HUES48 (cell line): ENCODE results near the gene DIRAS1.

Experiments
- H3K27ac ChIP-seq: one replicate; pipeline ENCODE4 v1.7.0; 2013; ENCODE audit warnings: low read depth, low read length, inconsistent platforms
- H3K27me3 ChIP-seq: 2 replicates; pipeline ENCODE4 v1.6.1; 2013; ENCODE audit warnings: mild to moderate bottlenecking, low read length; ENCODE audit not compliant: control insufficient read depth, insufficient read depth
- H3K36me3 ChIP-seq: 2 replicates; pipeline ENCODE4 v1.6.1; 2013; ENCODE audit warnings: low read length; ENCODE audit not compliant: control insufficient read depth, insufficient read depth
- H3K4me1 ChIP-seq: 2 replicates; pipeline ENCODE4 v1.6.1; 2013; ENCODE audit warnings: mild to moderate bottlenecking, low read length; ENCODE audit not compliant: control insufficient read depth, insufficient read depth
- H3K4me3 ChIP-seq: 2 replicates; pipeline ENCODE4 v1.5.1; 2013; ENCODE audit warnings: mild to moderate bottlenecking, low read depth, low read length
- H3K9ac ChIP-seq: 2 replicates; pipeline ENCODE4 v1.6.1; 2013; ENCODE audit warnings: mild to moderate bottlenecking, low read depth, low read length, moderate library complexity
- H3K9me3 ChIP-seq: 2 replicates; pipeline ENCODE4 v1.6.1; 2013; ENCODE audit warnings: low read length; ENCODE audit not compliant: control insufficient read depth, insufficient read depth

Gene DIRAS1

GRCh38 chr19:2762783-2763496 is 41.8 kb upstream of the DIRAS1 start:
- peaks cover 90% of the 10 kb centered on the region for H3K36me3 ChIP-seq
- H3K4me3 ChIP-seq = no peak overlapping the region
- no peak overlapping the region for H3K9ac ChIP-seq
- no peaks in the 10 kb centered on the region for H3K27me3 ChIP-seq
- no peaks in the 10 kb centered on the region for H3K9me3 ChIP-seq
- no peak overlapping the region for H3K27ac ChIP-seq
- no peaks in the 10 kb centered on the region for H3K4me1 ChIP-seq

- Histone ChIP-seq H3K27me3 (no peaks in the 10 kb centered on the region), H3K4me3 (no peak overlapping the region), H3K9me3 (no peaks in the 10 kb centered on the region), H3K4me1 (no peaks in the 10 kb centered on the region), H3K36me3 (peaks cover 91% of the 10 kb centered on the region), H3K9ac (no peak overlapping the region), H3K27ac (no peak overlapping the region)
Observed at GRCh38 chr19:2761876-2762782, 41.0 kb upstream of the DIRAS1 start.

GRCh38 chr19:2761309-2761677 is 40.1 kb upstream of the DIRAS1 start:
- Histone ChIP-seq H3K27ac (no peak overlapping the region), H3K4me3 (no peak overlapping the region), H3K36me3 (peaks cover 91% of the 10 kb centered on the region), H3K27me3 (no peaks in the 10 kb centered on the region), H3K9me3 (no peaks in the 10 kb centered on the region), H3K9ac (no peak overlapping the region), H3K4me1 (no peaks in the 10 kb centered on the region)

GRCh38 chr19:2759965-2760364 is 38.8 kb upstream of the DIRAS1 start:
- Histone ChIP-seq H3K27ac (no peak overlapping the region), H3K4me3 (no peak overlapping the region), H3K36me3 (peaks cover 90% of the 10 kb centered on the region), H3K9me3 (no peaks in the 10 kb centered on the region), H3K4me1 (no peaks in the 10 kb centered on the region), H3K9ac (no peak overlapping the region), H3K27me3 (no peaks in the 10 kb centered on the region)

GRCh38 chr19:2759362-2759761 is 38.2 kb upstream of the DIRAS1 start:
- no peak overlapping the region for H3K27ac ChIP-seq
- H3K36me3 ChIP-seq = peaks cover 90% of the 10 kb centered on the region
- no peak overlapping the region for H3K9ac ChIP-seq
- no peaks in the 10 kb centered on the region for H3K27me3 ChIP-seq
- H3K4me1 ChIP-seq = no peaks in the 10 kb centered on the region
- H3K9me3 ChIP-seq = no peaks in the 10 kb centered on the region
- H3K4me3 ChIP-seq = no peak overlapping the region

- H3K4me3 ChIP-seq = no peak overlapping the region
- no peaks in the 10 kb centered on the region for H3K4me1 ChIP-seq
- H3K27me3 ChIP-seq = no peaks in the 10 kb centered on the region
- no peaks in the 10 kb centered on the region for H3K9me3 ChIP-seq
- H3K27ac ChIP-seq = no peak overlapping the region
- H3K36me3 ChIP-seq = peaks cover 90% of the 10 kb centered on the region
- no peak overlapping the region for H3K9ac ChIP-seq
Observed at GRCh38 chr19:2758601-2759313, 37.6 kb upstream of the DIRAS1 start.

GRCh38 chr19:2756921-2757881 is 36.0 kb upstream of the DIRAS1 start:
- peaks cover 84% of the 10 kb centered on the region for H3K36me3 ChIP-seq
- H3K9ac ChIP-seq = no peak overlapping the region
- no peaks in the 10 kb centered on the region for H3K4me1 ChIP-seq

GRCh38 chr19:2756477-2756876 is 35.3 kb upstream of the DIRAS1 start:
- Histone ChIP-seq H3K27ac (no peak overlapping the region), H3K36me3 (peaks cover 80% of the 10 kb centered on the region), H3K4me1 (no peaks in the 10 kb centered on the region), H3K4me3 (no peak overlapping the region), H3K9ac (no peak overlapping the region), H3K27me3 (no peaks in the 10 kb centered on the region), H3K9me3 (no peaks in the 10 kb centered on the region)

More at GRCh38 chr19:2756921-2757881, 36.0 kb upstream of the DIRAS1 start:
- no peaks in the 10 kb centered on the region for H3K9me3 ChIP-seq
- no peak overlapping the region for H3K4me3 ChIP-seq
- no peaks in the 10 kb centered on the region for H3K27me3 ChIP-seq
- no peak overlapping the region for H3K27ac ChIP-seq

- H3K9me3 ChIP-seq = no peaks in the 10 kb centered on the region
- peaks cover 73% of the 10 kb centered on the region for H3K36me3 ChIP-seq
- H3K27ac ChIP-seq = no peak overlapping the region
- H3K4me3 ChIP-seq = no peak overlapping the region
- H3K4me1 ChIP-seq = no peaks in the 10 kb centered on the region
- H3K27me3 ChIP-seq = no peaks in the 10 kb centered on the region
- H3K9ac ChIP-seq = no peak overlapping the region
Observed at GRCh38 chr19:2755811-2756210, 34.6 kb upstream of the DIRAS1 start.

GRCh38 chr19:2755448-2755705 is 34.2 kb upstream of the DIRAS1 start:
- no peak overlapping the region for H3K27ac ChIP-seq
- no peak overlapping the region for H3K4me3 ChIP-seq
- H3K36me3 ChIP-seq = peaks cover 69% of the 10 kb centered on the region
- H3K9ac ChIP-seq = no peak overlapping the region
- H3K9me3 ChIP-seq = no peaks in the 10 kb centered on the region
- no peaks in the 10 kb centered on the region for H3K27me3 ChIP-seq
- no peaks in the 10 kb centered on the region for H3K4me1 ChIP-seq
